Nephron (organoid): Measurements from ENCODE around the gene FTSJ1.

Source experiments
- H3K27ac Mint-ChIP-seq, 3 experiments: 2 replicates each; pipeline ENCODE4 v1.8.0; 2020; ENCODE audit warnings: mixed read lengths in 3 of 3, mild to moderate bottlenecking in 2 of 3, moderate library complexity in 1 of 3
- H3K27me3 Mint-ChIP-seq: 2 replicates; pipeline ENCODE4 v1.8.0; 2021; ENCODE audit warnings: low read depth, mild to moderate bottlenecking, moderate library complexity, mixed read lengths
- H3K36me3 Mint-ChIP-seq: 2 replicates; pipeline ENCODE4 v1.8.0; 2020; ENCODE audit warnings: low read depth, mixed read lengths
- H3K4me1 Mint-ChIP-seq: 2 replicates; pipeline ENCODE4 v1.8.0; 2020; ENCODE audit warnings: mixed read lengths
- H3K4me3 Mint-ChIP-seq, 3 experiments: 2 replicates each; pipeline ENCODE4 v1.8.0; 2020; ENCODE audit warnings: mild to moderate bottlenecking in 3 of 3, mixed read lengths in 3 of 3, moderate library complexity in 2 of 3
- H3K9me3 Mint-ChIP-seq: 2 replicates; pipeline ENCODE4 v1.8.0; 2020; ENCODE audit warnings: mixed read lengths
- CTCF ChIP-seq, 3 experiments: fragments of 200-600 bp; sonication (generic); IDR thresholded peaks; one replicate each; pipeline ENCODE4 v1.5.0; 2021; ENCODE audit warnings: antibody characterized with exemption in 3 of 3; ENCODE audit not compliant: unreplicated experiment in 3 of 3

Gene FTSJ1

GRCh38 chrX:48489296-48489695 is 13.3 kb downstream of the FTSJ1 start:
- no peak overlapping the region for H3K4me3 Mint-ChIP-seq
- no peaks in the 10 kb centered on the region for H3K9me3 Mint-ChIP-seq
- H3K27ac Mint-ChIP-seq = no peak overlapping the region
- H3K36me3 Mint-ChIP-seq = peaks cover 5% of the 10 kb centered on the region
- H3K4me1 Mint-ChIP-seq = no peaks in the 10 kb centered on the region
- TF ChIP-seq CTCF (IDR thresholded peaks at IDR 0.05; ENCODE audit: unreplicated experiment in 3 of 3) = no peak
- H3K27me3 Mint-ChIP-seq = peaks cover 7% of the 10 kb centered on the region

- H3K36me3 Mint-ChIP-seq = peaks cover 5% of the 10 kb centered on the region
- TF ChIP-seq CTCF (IDR thresholded peaks at IDR 0.05; ENCODE audit: unreplicated experiment in 3 of 3) = no peak
- no peaks in the 10 kb centered on the region for H3K9me3 Mint-ChIP-seq
- no peaks in the 10 kb centered on the region for H3K4me1 Mint-ChIP-seq
- H3K4me3 Mint-ChIP-seq = no peak overlapping the region
- H3K27me3 Mint-ChIP-seq = peaks cover 7% of the 10 kb centered on the region
- H3K27ac Mint-ChIP-seq = no peak overlapping the region
Measured at GRCh38 chrX:48489892-48490291, 13.9 kb downstream of the FTSJ1 start.

- Mint-ChIP-seq H3K27ac (no peak overlapping the region), H3K4me3 (no peak overlapping the region), H3K4me1 (no peaks in the 10 kb centered on the region), H3K27me3 (peaks cover 7% of the 10 kb centered on the region), H3K36me3 (peaks cover 5% of the 10 kb centered on the region), H3K9me3 (peaks cover 4% of the 10 kb centered on the region)
- TF ChIP-seq CTCF (IDR thresholded peaks at IDR 0.05; ENCODE audit: unreplicated experiment in 3 of 3) = no peak
Measured at GRCh38 chrX:48490661-48491060, 14.7 kb downstream of the FTSJ1 start.

- H3K4me3 Mint-ChIP-seq = no peak overlapping the region
- H3K27ac Mint-ChIP-seq = no peak overlapping the region
- H3K36me3 Mint-ChIP-seq = peaks cover 5% of the 10 kb centered on the region
- TF ChIP-seq CTCF (IDR thresholded peaks at IDR 0.05; ENCODE audit: unreplicated experiment in 3 of 3) = no peak
- peaks cover 6% of the 10 kb centered on the region for H3K9me3 Mint-ChIP-seq
- peaks cover 8% of the 10 kb centered on the region for H3K27me3 Mint-ChIP-seq
- H3K4me1 Mint-ChIP-seq = no peaks in the 10 kb centered on the region
Measured at GRCh38 chrX:48491809-48492208, 15.8 kb downstream of the FTSJ1 start.

GRCh38 chrX:48492293-48492910 is 16.4 kb downstream of the FTSJ1 start:
- Mint-ChIP-seq H3K36me3 (peaks cover under 1% of the 10 kb centered on the region), H3K4me3 (no peak overlapping the region), H3K27ac (no peak overlapping the region), H3K9me3 (peaks cover 6% of the 10 kb centered on the region), H3K27me3 (peaks cover 10% of the 10 kb centered on the region), H3K4me1 (no peaks in the 10 kb centered on the region)
- no peak for TF ChIP-seq CTCF (IDR thresholded peaks at IDR 0.05; ENCODE audit: unreplicated experiment in 3 of 3)

- H3K36me3 Mint-ChIP-seq = no peaks in the 10 kb centered on the region
Measured at GRCh38 chrX:48493890-48494364, 17.9 kb downstream of the FTSJ1 start.

More at GRCh38 chrX:48493890-48494364, 17.9 kb downstream of the FTSJ1 start:
- TF ChIP-seq CTCF (IDR thresholded peaks at IDR 0.05; ENCODE audit: unreplicated experiment in 3 of 3) = peak; percentile 16 to 43 (median 24)
- Mint-ChIP-seq H3K4me3 (no peak overlapping the region), H3K27ac (no peak overlapping the region), H3K27me3 (peaks cover 10% of the 10 kb centered on the region), H3K9me3 (peaks cover 6% of the 10 kb centered on the region), H3K4me1 (no peaks in the 10 kb centered on the region)
